HepG2 (cell line): ENCODE results near the gene STX8. TPM values are rescaled to one million over a fixed set of nuclear protein-coding genes. Genes with fewer than 3 reads are reported as not detected.

Experiments used
- CBFB ChIP-seq: sonication (generic); formaldehyde crosslinking; IDR thresholded peaks from 2 replicates; pipeline ENCODE4 v1.4.0; 2020; ENCODE audit warnings: missing genetic modification reagents
- ERF ChIP-seq: IDR thresholded peaks from 2 replicates; pipeline ENCODE4 v1.6.1; 2018; ENCODE audit warnings: missing biosample characterization, missing genetic modification reagents
- MLX ChIP-seq: IDR thresholded peaks from 2 replicates; pipeline ENCODE4 v1.6.1; 2016
- MTERF4 ChIP-seq: sonication (generic); formaldehyde crosslinking; IDR thresholded peaks from 2 replicates; pipeline ENCODE4 v1.8.0; 2023; ENCODE audit warnings: mild to moderate bottlenecking, missing genetic modification reagents
- PREB ChIP-seq: sonication (generic); formaldehyde crosslinking; IDR thresholded peaks from 2 replicates; pipeline ENCODE4 v1.4.0; 2020; ENCODE audit warnings: missing genetic modification reagents
- SMAD1 ChIP-seq: sonication (generic); formaldehyde crosslinking; IDR thresholded peaks from 2 replicates; pipeline ENCODE4 v1.4.0; 2020; ENCODE audit warnings: missing genetic modification reagents, low read depth, mild to moderate bottlenecking, borderline replicate concordance
- ZNF207 ChIP-seq: fragments of 450-650 bp; IDR thresholded peaks from 2 replicates; pipeline ENCODE4 v1.6.1; 2016; ENCODE audit warnings: antibody characterized with exemption, borderline replicate concordance
- ZNF562 ChIP-seq: sonication (generic); formaldehyde crosslinking; IDR thresholded peaks from 2 replicates; pipeline ENCODE4 v1.8.0; 2022; ENCODE audit warnings: missing genetic modification reagents, borderline replicate concordance
- ZNF609 ChIP-seq: sonication (generic); formaldehyde crosslinking; IDR thresholded peaks from 2 replicates; pipeline ENCODE4 v1.4.0; 2020; ENCODE audit warnings: mild to moderate bottlenecking, missing genetic modification reagents, borderline replicate concordance
- polyA plus RNA-seq, 8 experiments: library from polyadenylated mRNA; depleted of rRNA in 3 of 8; stranded (reverse) in 7 of 8; unstranded in 1 of 8; fragments of >200 nt; fragmentation: Illumina TruSeq in 4 of 8; extraction: Trizol in 4 of 8; gene quantifications; 2 replicates each; pipeline versions ENCODE4 v1.2.1 to v1.2.3, GENCODE V29; 2011 to 2016; ENCODE audit warnings: low read depth in 4 of 8, missing spikeins in 1 of 8, mixed read lengths in 1 of 8; ENCODE audit not compliant: insufficient read depth in 1 of 8
- total RNA-seq, 5 experiments: library from RNA; depleted of rRNA; stranded (reverse); fragments of >200 nt; fragmentation: Illumina TruSeq; extraction: Trizol; gene quantifications; 2 replicates each; pipeline ENCODE4 v1.2.3, GENCODE V29; 2016; ENCODE audit warnings: low read depth in 1 of 5
- TF ChIP-seq, protein P1 (sequence below): IDR thresholded peaks from 2 replicates; pipeline ENCODE4 v1.6.1; 2012; ENCODE audit warnings: low read length, improper control_type of control experiment

The STX8 gene
- total and polyA plus RNA-seq, 2 of the 13 experiments (the other 11 are each of a cell fraction or from before 2014, with no cell fraction given) = 36.4 to 53.6 TPM

DNA sequence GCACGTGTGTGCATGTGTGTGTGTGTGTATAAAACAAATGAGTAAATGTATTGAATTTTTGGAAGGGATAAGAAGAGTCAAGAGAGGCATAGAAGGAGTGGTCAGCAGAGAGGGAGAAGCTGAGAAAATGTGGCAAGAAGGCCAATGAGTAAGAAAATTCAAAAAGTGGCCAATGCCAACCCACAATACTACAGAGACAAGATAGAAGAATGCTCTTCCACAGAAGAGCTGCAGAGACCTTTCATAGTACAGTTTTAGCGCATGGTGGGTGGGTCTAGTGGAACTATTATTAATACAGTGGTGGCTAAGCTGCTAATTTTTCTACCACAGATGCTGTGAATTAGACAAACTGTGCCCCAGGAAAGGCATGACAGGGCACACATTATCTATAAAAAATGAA lies 320.8 kb downstream of the STX8 start (continued):
- TF ChIP-seq ZNF609 (CRISPR knock-in tag) = no peak
- TF ChIP-seq SMAD1 (CRISPR knock-in tag) = no peak
- TF ChIP-seq CBFB (CRISPR knock-in tag) = no peak
- TF ChIP-seq ZNF207 = no peak
- no peak for TF ChIP-seq PREB
- no peak for TF ChIP-seq ERF (CRISPR knock-in tag)
- TF ChIP-seq ZNF562 (CRISPR knock-in tag) = no peak
- TF ChIP-seq, protein P1, sequence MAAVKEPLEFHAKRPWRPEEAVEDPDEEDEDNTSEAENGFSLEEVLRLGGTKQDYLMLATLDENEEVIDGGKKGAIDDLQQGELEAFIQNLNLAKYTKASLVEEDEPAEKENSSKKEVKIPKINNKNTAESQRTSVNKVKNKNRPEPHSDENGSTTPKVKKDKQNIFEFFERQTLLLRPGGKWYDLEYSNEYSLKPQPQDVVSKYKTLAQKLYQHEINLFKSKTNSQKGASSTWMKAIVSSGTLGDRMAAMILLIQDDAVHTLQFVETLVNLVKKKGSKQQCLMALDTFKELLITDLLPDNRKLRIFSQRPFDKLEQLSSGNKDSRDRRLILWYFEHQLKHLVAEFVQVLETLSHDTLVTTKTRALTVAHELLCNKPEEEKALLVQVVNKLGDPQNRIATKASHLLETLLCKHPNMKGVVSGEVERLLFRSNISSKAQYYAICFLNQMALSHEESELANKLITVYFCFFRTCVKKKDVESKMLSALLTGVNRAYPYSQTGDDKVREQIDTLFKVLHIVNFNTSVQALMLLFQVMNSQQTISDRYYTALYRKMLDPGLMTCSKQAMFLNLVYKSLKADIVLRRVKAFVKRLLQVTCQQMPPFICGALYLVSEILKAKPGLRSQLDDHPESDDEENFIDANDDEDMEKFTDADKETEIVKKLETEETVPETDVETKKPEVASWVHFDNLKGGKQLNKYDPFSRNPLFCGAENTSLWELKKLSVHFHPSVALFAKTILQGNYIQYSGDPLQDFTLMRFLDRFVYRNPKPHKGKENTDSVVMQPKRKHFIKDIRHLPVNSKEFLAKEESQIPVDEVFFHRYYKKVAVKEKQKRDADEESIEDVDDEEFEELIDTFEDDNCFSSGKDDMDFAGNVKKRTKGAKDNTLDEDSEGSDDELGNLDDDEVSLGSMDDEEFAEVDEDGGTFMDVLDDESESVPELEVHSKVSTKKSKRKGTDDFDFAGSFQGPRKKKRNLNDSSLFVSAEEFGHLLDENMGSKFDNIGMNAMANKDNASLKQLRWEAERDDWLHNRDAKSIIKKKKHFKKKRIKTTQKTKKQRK = no peak
- no peak for TF ChIP-seq MTERF4
- TF ChIP-seq MLX (CRISPR knock-in tag) = no peak
